Loucy (cell line): Measurements from ENCODE around the gene ZBED4.

Experiments used
- EZH2phosphoT487 ChIP-seq: fragments of 200-600 bp; IDR thresholded peaks from 2 replicates; pipeline ENCODE4 v1.6.1; 2018; ENCODE audit warnings: antibody characterized with exemption, mild to moderate bottlenecking, moderate library complexity, borderline replicate concordance
- TF ChIP-seq, protein P1 (sequence below): fragments of 200-600 bp; sonication (generic); conservative IDR thresholded peaks from 2 replicates; pipeline ENCODE4 v1.5.1; 2014; ENCODE audit warnings: mild to moderate bottlenecking, antibody characterized with exemption, low read length

DNA sequence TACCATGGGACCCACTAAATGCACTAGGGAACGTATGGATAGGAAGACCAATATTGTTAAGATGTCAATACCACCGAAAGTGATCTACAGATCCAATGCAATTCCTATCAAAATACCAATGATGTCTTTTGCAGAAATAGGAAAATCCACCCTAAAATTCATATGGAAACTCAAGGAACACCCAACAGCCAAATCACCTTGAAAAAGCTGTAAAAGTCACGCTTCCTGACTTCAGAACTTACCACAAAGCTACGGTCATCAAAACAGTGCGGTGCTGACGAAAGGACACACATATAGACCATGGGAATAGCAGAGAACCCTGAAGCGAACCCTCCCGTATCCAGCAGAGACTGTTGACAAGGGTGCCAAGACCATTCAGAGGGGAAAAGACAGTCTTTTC is 46.5 kb upstream of the ZBED4 start:
- TF ChIP-seq, protein P1, sequence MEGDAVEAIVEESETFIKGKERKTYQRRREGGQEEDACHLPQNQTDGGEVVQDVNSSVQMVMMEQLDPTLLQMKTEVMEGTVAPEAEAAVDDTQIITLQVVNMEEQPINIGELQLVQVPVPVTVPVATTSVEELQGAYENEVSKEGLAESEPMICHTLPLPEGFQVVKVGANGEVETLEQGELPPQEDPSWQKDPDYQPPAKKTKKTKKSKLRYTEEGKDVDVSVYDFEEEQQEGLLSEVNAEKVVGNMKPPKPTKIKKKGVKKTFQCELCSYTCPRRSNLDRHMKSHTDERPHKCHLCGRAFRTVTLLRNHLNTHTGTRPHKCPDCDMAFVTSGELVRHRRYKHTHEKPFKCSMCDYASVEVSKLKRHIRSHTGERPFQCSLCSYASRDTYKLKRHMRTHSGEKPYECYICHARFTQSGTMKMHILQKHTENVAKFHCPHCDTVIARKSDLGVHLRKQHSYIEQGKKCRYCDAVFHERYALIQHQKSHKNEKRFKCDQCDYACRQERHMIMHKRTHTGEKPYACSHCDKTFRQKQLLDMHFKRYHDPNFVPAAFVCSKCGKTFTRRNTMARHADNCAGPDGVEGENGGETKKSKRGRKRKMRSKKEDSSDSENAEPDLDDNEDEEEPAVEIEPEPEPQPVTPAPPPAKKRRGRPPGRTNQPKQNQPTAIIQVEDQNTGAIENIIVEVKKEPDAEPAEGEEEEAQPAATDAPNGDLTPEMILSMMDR, result no peak
- no peak for TF ChIP-seq EZH2phosphoT487
